MCF 10A (cell line): Measurements from ENCODE around the gene HOXA4. TPM values are rescaled to one million over a fixed set of nuclear protein-coding genes. Genes with fewer than 3 reads are reported as not detected.

Experiments
- BruUV-seq: library from RNA; stranded (reverse); fragments of 400-500 nt; replicated peaks from 2 replicates; lab custom pipeline; 2021; lab: Mats Ljungman, UMichigan
- CTCF ChIA-PET: fragments of 300-600 bp; sonication (Branson Sonifier 250); formaldehyde crosslinking; extraction: SDS; loops from one replicate; lab custom pipeline; 2021; ENCODE audit warnings: antibody characterized with exemption, inconsistent platforms; lab: Yijun Ruan, JAX
- POLR2A ChIA-PET: fragments of 300-600, 350-650 bp; sonication (Branson Sonifier 250); formaldehyde crosslinking; extraction: SDS; loops from one replicate; lab custom pipeline; 2020; ENCODE audit warnings: antibody characterized with exemption, inconsistent platforms; lab: Yijun Ruan, JAX
- DNase-seq: peaks from one replicate; pipeline ENCODE4 v3.0.0-alpha.2; 2018; ENCODE audit not compliant: unreplicated experiment
- H3K27ac Mint-ChIP-seq: one replicate; pipeline ENCODE4 v1.8.0; 2022; ENCODE audit warnings: mild to moderate bottlenecking, low read depth, mixed read lengths; ENCODE audit not compliant: unreplicated experiment
- H3K27me3 Mint-ChIP-seq: one replicate; pipeline ENCODE4 v1.8.0; 2022; ENCODE audit warnings: mixed read lengths; ENCODE audit not compliant: insufficient read depth, unreplicated experiment
- H3K36me3 Mint-ChIP-seq: one replicate; pipeline ENCODE4 v1.8.0; 2022; ENCODE audit warnings: mild to moderate bottlenecking, moderate library complexity, mixed read lengths; ENCODE audit not compliant: insufficient read depth, unreplicated experiment
- H3K4me1 Mint-ChIP-seq: one replicate; pipeline ENCODE4 v1.8.0; 2022; ENCODE audit warnings: mixed read lengths; ENCODE audit not compliant: insufficient read depth, unreplicated experiment
- H3K4me3 Mint-ChIP-seq: one replicate; pipeline ENCODE4 v1.8.0; 2022; ENCODE audit warnings: mild to moderate bottlenecking, moderate library complexity, mixed read lengths; ENCODE audit not compliant: unreplicated experiment
- H3K9me3 Mint-ChIP-seq: one replicate; pipeline ENCODE4 v1.8.0; 2022; ENCODE audit warnings: mixed read lengths; ENCODE audit not compliant: unreplicated experiment
- CTCF ChIP-seq: fragments of 200-600 bp; IDR thresholded peaks from one replicate; pipeline ENCODE4 v1.8.0; 2022; ENCODE audit warnings: antibody characterized with exemption, mild to moderate bottlenecking; ENCODE audit not compliant: unreplicated experiment
- intact Hi-C: fragments of 100-400 bp; cut with micrococcal nuclease; formaldehyde crosslinking; loops from 2 replicates; pipeline ENCODE4 v1.14.1; 2022
- total RNA-seq: library from RNA; stranded (reverse); gene quantifications from 2 replicates; pipeline ENCODE4 v1.2.3, GENCODE V29; 2022

Gene HOXA4
- total RNA-seq, 1 experiment from 2014 or later = 2.6 TPM

- H3K27ac Mint-ChIP-seq = no peak overlapping the region
- no TSS peak for BruUV-seq
- no peak for TF ChIP-seq CTCF
- H3K27me3 Mint-ChIP-seq = no peaks in the 10 kb centered on the region
- peaks cover 10% of the 10 kb centered on the region for H3K4me1 Mint-ChIP-seq
- peaks cover 17% of the 10 kb centered on the region for H3K36me3 Mint-ChIP-seq
- H3K4me3 Mint-ChIP-seq = peak overlapping the region; percentile 14
- POLR2A ChIA-PET = interaction anchor here (0.5 to 5.2 kb wide), 2 partner anchors 24 to 958 kb away, joined by 3 to 36 read pairs; no protein-coding TSS in a partner anchor
- DNase-seq = no peak
- CTCF ChIA-PET = interaction anchor here (0.6 to 1.1 kb wide), 3 partner anchors 479 to 1056 kb away, joined by 3 read pairs; no protein-coding TSS in a partner anchor
- no peaks in the 10 kb centered on the region for H3K9me3 Mint-ChIP-seq
- intact Hi-C loops = no loop called here
Measured at GRCh38 chr7:27146491-27147198, 16.1 kb upstream of the HOXA4 start.

GRCh38 chr7:27145914-27146412, 15.4 kb upstream of the HOXA4 start:
- ChIA-PET CTCF (interaction anchor here (0.6 to 2.9 kb wide), 5 partner anchors 46 to 1056 kb away, joined by 3 to 16 read pairs (median 3); no protein-coding TSS in a partner anchor), POLR2A (interaction anchor here (7.1 to 7.2 kb wide), 2 partner anchors 17 to 289 kb away, joined by 49 to 459 read pairs; partner anchors contain the start of gene HOXA9)
- BruUV-seq = no TSS peak
- Mint-ChIP-seq H3K36me3 (peaks cover 24% of the 10 kb centered on the region), H3K27ac (no peak overlapping the region), H3K4me1 (peaks cover 14% of the 10 kb centered on the region), H3K27me3 (no peaks in the 10 kb centered on the region), H3K4me3 (no peak overlapping the region), H3K9me3 (no peaks in the 10 kb centered on the region)
- DNase-seq = no peak
- TF ChIP-seq CTCF = no peak
- intact Hi-C loops = no loop called here

GRCh38 chr7:27145165-27145913, 14.8 kb upstream of the HOXA4 start:
- H3K4me1 Mint-ChIP-seq = peaks cover 16% of the 10 kb centered on the region
- no peaks in the 10 kb centered on the region for H3K9me3 Mint-ChIP-seq
- no peak overlapping the region for H3K4me3 Mint-ChIP-seq
- BruUV-seq = no TSS peak
- TF ChIP-seq CTCF = no peak
- peaks cover 29% of the 10 kb centered on the region for H3K36me3 Mint-ChIP-seq
- ChIA-PET CTCF (interaction anchor here (0.6 to 6.7 kb wide), 15 partner anchors 16 to 1046 kb away, joined by 3 to 190 read pairs (median 7); no protein-coding TSS in a partner anchor), POLR2A (interaction anchor here (0.6 to 7.2 kb wide), 8 partner anchors 18 to 655 kb away, joined by 3 to 459 read pairs (median 25); partner anchors contain the start of gene HOXA9)
- no peak for DNase-seq
- no peak overlapping the region for H3K27ac Mint-ChIP-seq
- no peaks in the 10 kb centered on the region for H3K27me3 Mint-ChIP-seq
- intact Hi-C loops = no loop called here
